Large intestine (tissue), 3 donors: ENCODE results near the gene TRNP1. TPM values are rescaled to one million over a fixed set of nuclear protein-coding genes. Genes with fewer than 3 reads are reported as not detected.

Experiments
- DNase-seq, 2 donors: peaks; one replicate each; pipeline versions ENCODE4 v3.0.0 to v3.0.0-alpha.2; 2013
- H3K27ac ChIP-seq: one replicate; pipeline ENCODE4 v1.5.1; 2013; ENCODE audit warnings: low read length
- H3K27me3 ChIP-seq: 2 replicates; pipeline ENCODE4 v1.6.1; 2013; ENCODE audit warnings: low read length; ENCODE audit not compliant: control insufficient read depth, insufficient read depth
- H3K36me3 ChIP-seq: 2 replicates; pipeline ENCODE4 v1.6.1; 2013; ENCODE audit warnings: low read length; ENCODE audit not compliant: control insufficient read depth, insufficient read depth
- H3K4me1 ChIP-seq: one replicate; pipeline ENCODE4 v1.6.1; 2013; ENCODE audit warnings: low read length; ENCODE audit not compliant: control insufficient read depth, insufficient read depth
- H3K4me3 ChIP-seq: one replicate; pipeline ENCODE4 v1.5.1; 2013; ENCODE audit warnings: low read length
- H3K9me3 ChIP-seq: one replicate; pipeline ENCODE4 v1.6.1; 2013; ENCODE audit warnings: mild to moderate bottlenecking, low read depth, low read length, moderate library complexity; ENCODE audit not compliant: control insufficient read depth
- WGBS: methylation state at CpG from one replicate; pipeline ENCODE4 v1.1.5; 2013; ENCODE audit warnings: low lambda C conversion rate; ENCODE audit not compliant: insufficient coverage; 5-methylcytosine and 5-hydroxymethylcytosine counted together
- polyA plus RNA-seq: library from polyadenylated mRNA; unstranded; fragments of 120-200 nt; gene quantifications from one replicate; pipeline ENCODE4 v1.2.1, GENCODE V29; 2013

TRNP1 gene
- polyA plus RNA-seq, 1 donor = 16.0 TPM

GRCh38 chr1:27000817-27001460 is 7.4 kb downstream of the TRNP1 start:
- Histone ChIP-seq H3K36me3 (no peaks in the 10 kb centered on the region), H3K27me3 (peaks cover 5% of the 10 kb centered on the region), H3K4me1 (peaks cover 50% of the 10 kb centered on the region), H3K4me3 (no peak overlapping the region), H3K9me3 (peaks cover 2% of the 10 kb centered on the region), H3K27ac (peak overlapping the region; percentile 43)
- no CpG with 5 or more reads among the region's 8 CpGs for WGBS
- no peak for DNase-seq

GRCh38 chr1:27001570-27002360 is 8.3 kb downstream of the TRNP1 start:
- H3K4me1 ChIP-seq = peaks cover 48% of the 10 kb centered on the region
- H3K4me3 ChIP-seq = no peak overlapping the region
- H3K27ac ChIP-seq = peak overlapping the region; percentile 43
- peak; percentile 48 to 66 for DNase-seq
- H3K27me3 ChIP-seq = no peaks in the 10 kb centered on the region
- no peaks in the 10 kb centered on the region for H3K36me3 ChIP-seq
- peaks cover 6% of the 10 kb centered on the region for H3K9me3 ChIP-seq
- no CpG with 5 or more reads among the region's 13 CpGs for WGBS

GRCh38 chr1:27003745-27004470 is 10.4 kb downstream of the TRNP1 start:
- H3K36me3 ChIP-seq = no peaks in the 10 kb centered on the region
- H3K9me3 ChIP-seq = peaks cover 6% of the 10 kb centered on the region
- WGBS = no CpG with 5 or more reads among the region's 7 CpGs
- no peak for DNase-seq
- H3K27ac ChIP-seq = no peak overlapping the region
- H3K4me3 ChIP-seq = no peak overlapping the region
- H3K27me3 ChIP-seq = no peaks in the 10 kb centered on the region
- H3K4me1 ChIP-seq = peaks cover 46% of the 10 kb centered on the region

- Histone ChIP-seq H3K36me3 (no peaks in the 10 kb centered on the region), H3K27ac (no peak overlapping the region), H3K4me1 (peaks cover 52% of the 10 kb centered on the region), H3K27me3 (no peaks in the 10 kb centered on the region), H3K4me3 (no peak overlapping the region), H3K9me3 (peaks cover 6% of the 10 kb centered on the region)
- no peak for DNase-seq
- no CpG with 5 or more reads among the region's 10 CpGs for WGBS
Observed at GRCh38 chr1:27004471-27005165, 11.1 kb downstream of the TRNP1 start.

- no peak overlapping the region for H3K4me3 ChIP-seq
- no peak overlapping the region for H3K27ac ChIP-seq
- WGBS = no CpG with 5 or more reads among the region's 3 CpGs
- H3K9me3 ChIP-seq = peaks cover 6% of the 10 kb centered on the region
- no peaks in the 10 kb centered on the region for H3K36me3 ChIP-seq
- H3K4me1 ChIP-seq = peaks cover 57% of the 10 kb centered on the region
- no peak for DNase-seq
- no peaks in the 10 kb centered on the region for H3K27me3 ChIP-seq
Observed at GRCh38 chr1:27005166-27005530, 11.7 kb downstream of the TRNP1 start.

- Histone ChIP-seq H3K27ac (no peak overlapping the region), H3K4me3 (no peak overlapping the region), H3K4me1 (peaks cover 64% of the 10 kb centered on the region), H3K36me3 (no peaks in the 10 kb centered on the region), H3K27me3 (no peaks in the 10 kb centered on the region), H3K9me3 (peaks cover 6% of the 10 kb centered on the region)
- no CpG with 5 or more reads among the region's 48 CpGs for whole genome bisulfite sequencing
- DNase-seq = no peak
Observed at GRCh38 chr1:27005648-27006496, 12.4 kb downstream of the TRNP1 start.

- H3K9me3 ChIP-seq = peaks cover 6% of the 10 kb centered on the region
- H3K27me3 ChIP-seq = no peaks in the 10 kb centered on the region
- H3K4me1 ChIP-seq = peaks cover 64% of the 10 kb centered on the region
- no peak overlapping the region for H3K4me3 ChIP-seq
- WGBS = no CpG with 5 or more reads among the region's 13 CpGs
- no peak for DNase-seq
- H3K27ac ChIP-seq = no peak overlapping the region
- H3K36me3 ChIP-seq = no peaks in the 10 kb centered on the region
Observed at GRCh38 chr1:27006683-27007082, 13.2 kb downstream of the TRNP1 start.

GRCh38 chr1:27007909-27008582 is 14.6 kb downstream of the TRNP1 start:
- peaks cover 6% of the 10 kb centered on the region for H3K9me3 ChIP-seq
- WGBS = no CpG with 5 or more reads among the region's 9 CpGs
- H3K27me3 ChIP-seq = peaks cover 8% of the 10 kb centered on the region
- no peak overlapping the region for H3K4me3 ChIP-seq
- H3K4me1 ChIP-seq = peaks cover 65% of the 10 kb centered on the region
- no peaks in the 10 kb centered on the region for H3K36me3 ChIP-seq
- peak; percentile 83 to 87 for DNase-seq
- peak overlapping the region; percentile 77 for H3K27ac ChIP-seq

GRCh38 chr1:27009601-27010197 is 16.2 kb downstream of the TRNP1 start:
- Histone ChIP-seq H3K4me1 (peaks cover 57% of the 10 kb centered on the region), H3K36me3 (no peaks in the 10 kb centered on the region), H3K9me3 (peaks cover 6% of the 10 kb centered on the region), H3K27me3 (peaks cover 8% of the 10 kb centered on the region), H3K27ac (no peak overlapping the region), H3K4me3 (no peak overlapping the region)
- no peak for DNase-seq
- no CpG with 5 or more reads among the region's 6 CpGs for whole genome bisulfite sequencing
